Tibial nerve (tissue), 4 donors: ENCODE measurements around the gene RAB8A. TPM values are rescaled to one million over a fixed set of nuclear protein-coding genes. Genes with fewer than 3 reads are reported as not detected.

Experiments used
- DNase-seq, 2 donors: peaks; one replicate each; pipeline ENCODE4 v3.0.0-alpha.2; 2019; ENCODE audit warnings: low spot score in 2 of 2
- H3K27ac ChIP-seq, 4 donors: fragments of 200-600 bp; sonication (generic) in 3 of 4; one replicate each; pipeline ENCODE4 v1.5.1; 2017 to 2019; ENCODE audit warnings: mild to moderate bottlenecking in 1 of 4
- H3K27me3 ChIP-seq, 2 donors: fragments of 200-600 bp; sonication (generic) in 1 of 2; one replicate each; pipeline versions ENCODE4 v1.5.1 to v1.6.0; 2017 to 2019
- H3K36me3 ChIP-seq, 3 donors: fragments of 200-600 bp; sonication (generic); one replicate each; pipeline ENCODE4 v1.5.1; 2018 to 2019
- H3K4me1 ChIP-seq, 4 donors: fragments of 200-600 bp; sonication (generic) in 3 of 4; one replicate each; pipeline ENCODE4 v1.5.1; 2017 to 2019
- H3K4me3 ChIP-seq, 4 donors: fragments of 200-600 bp; sonication (generic) in 3 of 4; one replicate each; pipeline ENCODE4 v1.5.1; 2017 to 2019; ENCODE audit warnings: mild to moderate bottlenecking in 1 of 4, moderate library complexity in 1 of 4
- H3K9me3 ChIP-seq, 4 donors: fragments of 200-600 bp; sonication (generic) in 3 of 4; one replicate each; pipeline ENCODE4 v1.5.1; 2017 to 2019
- CTCF ChIP-seq, 5 experiments: fragments of 200-600 bp in 3 of 5; fragments of 450-650 bp in 2 of 5; sonication (generic) in 3 of 5; IDR thresholded peaks; one replicate each; pipeline ENCODE4 v1.5.1; 2016 to 2019; ENCODE audit warnings: antibody characterized with exemption in 5 of 5, mild to moderate bottlenecking in 3 of 5, moderate library complexity in 2 of 5
- EP300 ChIP-seq, 2 donors: sonication (generic); formaldehyde crosslinking; IDR thresholded peaks; one replicate each; pipeline ENCODE4 v1.6.1; 2017; ENCODE audit warnings: antibody characterized with exemption in 2 of 2, mild to moderate bottlenecking in 1 of 2
- POLR2A ChIP-seq, 2 donors: fragments of 450-650 bp; IDR thresholded peaks; one replicate each; pipeline ENCODE4 v1.6.1; 2017; ENCODE audit warnings: antibody characterized with exemption in 2 of 2, mild to moderate bottlenecking in 2 of 2, moderate library complexity in 2 of 2
- WGBS, 2 donors: methylation state at CpG; one replicate each; pipeline ENCODE4 v1.1.5; 2018; 5-methylcytosine and 5-hydroxymethylcytosine counted together
- total RNA-seq, 4 donors: library from RNA; depleted of rRNA; stranded (reverse); fragments of >200 nt; gene quantifications; one replicate each; pipeline ENCODE4 v1.1.0, GENCODE V29; 2016

The RAB8A gene
- total RNA-seq, 4 donors from 2014 or later: 27.3 to 42.9 (median 36.3) TPM

- peaks cover 0 to 90% (median 19%) of the 10 kb centered on the region in 3 donors for H3K36me3 ChIP-seq
- no peak for DNase-seq
- H3K4me1 ChIP-seq: peaks cover 0 to 14% (median 3%) of the 10 kb centered on the region in 4 donors
- no peak overlapping the region for H3K4me3 ChIP-seq
- TF ChIP-seq CTCF (IDR thresholded peaks at IDR 0.05): no peak
- peak overlapping the region in 1 of 4 donors; percentile 46 for H3K27ac ChIP-seq
- WGBS, 2 donors: 86 to 98% methylated on average over 4 of the region's 4 CpGs
- no peaks in the 10 kb centered on the region for H3K9me3 ChIP-seq
- H3K27me3 ChIP-seq: no peaks in the 10 kb centered on the region
Measured at GRCh38 chr19:16100524-16100923, 11.2 kb upstream of the RAB8A start.

GRCh38 chr19:16104722-16105121, 7.0 kb upstream of the RAB8A start:
- no peak for DNase-seq
- H3K9me3 ChIP-seq: no peaks in the 10 kb centered on the region
- WGBS, 2 donors: 90% methylated on average over 6 of the region's 6 CpGs
- peak overlapping the region in 2 of 4 donors; percentile 21 to 26 for H3K27ac ChIP-seq
- H3K27me3 ChIP-seq: no peaks in the 10 kb centered on the region
- TF ChIP-seq CTCF (IDR thresholded peaks at IDR 0.05): no peak
- TF ChIP-seq EP300 (IDR thresholded peaks at IDR 0.05): no peak
- TF ChIP-seq POLR2A (IDR thresholded peaks at IDR 0.05): no peak
- H3K4me1 ChIP-seq: peaks cover 0 to 3% (median 0%) of the 10 kb centered on the region in 4 donors
- H3K4me3 ChIP-seq: no peak overlapping the region
- H3K36me3 ChIP-seq: peaks cover 0 to 51% (median 10%) of the 10 kb centered on the region in 3 donors

GRCh38 chr19:16106121-16106520, 5.6 kb upstream of the RAB8A start:
- no peaks in the 10 kb centered on the region for H3K27me3 ChIP-seq
- peaks cover 0 to 37% (median 10%) of the 10 kb centered on the region in 3 donors for H3K36me3 ChIP-seq
- 3 to 6% methylated on average over 3 of the region's 3 CpGs for WGBS, 2 donors
- no peak overlapping the region for H3K4me3 ChIP-seq
- H3K9me3 ChIP-seq: no peaks in the 10 kb centered on the region
- peaks cover 0 to 10% (median 4%) of the 10 kb centered on the region in 4 donors for H3K4me1 ChIP-seq
- TF ChIP-seq EP300 (IDR thresholded peaks at IDR 0.05): no peak
- TF ChIP-seq CTCF (IDR thresholded peaks at IDR 0.05): no peak
- no peak for TF ChIP-seq POLR2A (IDR thresholded peaks at IDR 0.05)
- DNase-seq: no peak
- peak overlapping the region in 2 of 4 donors; percentile 18 to 58 for H3K27ac ChIP-seq

- peaks cover 0 to 53% (median 41%) of the 10 kb centered on the region in 4 donors for H3K4me1 ChIP-seq
- H3K36me3 ChIP-seq: peaks cover 0 to 11% (median 0%) of the 10 kb centered on the region in 3 donors
- 1 to 2% methylated on average over 25 to 34 of the region's 37 CpGs for WGBS, 2 donors
- peak overlapping the region; percentile 89 to 97 (median 95) for H3K27ac ChIP-seq
- TF ChIP-seq POLR2A (IDR thresholded peaks at IDR 0.05) (peak; percentile 41 to 74), CTCF (IDR thresholded peaks at IDR 0.05) (no peak), EP300 (IDR thresholded peaks at IDR 0.05) (peak in 1 of 2 donors; percentile 3)
- DNase-seq: no peak
- H3K27me3 ChIP-seq: no peaks in the 10 kb centered on the region
- no peaks in the 10 kb centered on the region for H3K9me3 ChIP-seq
- peak overlapping the region; percentile 64 to 94 (median 88) for H3K4me3 ChIP-seq
Measured at GRCh38 chr19:16111909-16112752, 442 bp downstream of the RAB8A start.

- WGBS, 2 donors: 36 to 41% methylated on average over 2 of the region's 2 CpGs
- Histone ChIP-seq H3K4me3 (peak overlapping the region in 2 of 4 donors; percentile 64 to 86), H3K27me3 (no peaks in the 10 kb centered on the region), H3K27ac (peak overlapping the region in 3 of 4 donors; percentile 93 to 97 (median 97)), H3K9me3 (no peaks in the 10 kb centered on the region), H3K4me1 (peaks cover 0 to 54% (median 43%) of the 10 kb centered on the region in 4 donors), H3K36me3 (peaks cover 0 to 17% (median 0%) of the 10 kb centered on the region in 3 donors)
- no peak for DNase-seq
- TF ChIP-seq POLR2A (IDR thresholded peaks at IDR 0.05): no peak
Measured at GRCh38 chr19:16112778-16113177, 1.1 kb downstream of the RAB8A start.
